GM18511 (cell line): Measurements from ENCODE around the gene GCK.
"Not testable (repeated sequence)": the region's sequence is repeated elsewhere in the genome, so short reads cannot be mapped to it uniquely, and the experiment has no call there.

Experiments used
- ATAC-seq: cut with Tn5 transposase; IDR thresholded peaks from one replicate; pipeline ENCODE4 v1.9.1; 2021; ENCODE audit warnings: mild to moderate bottlenecking, moderate library complexity; ENCODE audit not compliant: unreplicated experiment

GCK gene

DNA sequence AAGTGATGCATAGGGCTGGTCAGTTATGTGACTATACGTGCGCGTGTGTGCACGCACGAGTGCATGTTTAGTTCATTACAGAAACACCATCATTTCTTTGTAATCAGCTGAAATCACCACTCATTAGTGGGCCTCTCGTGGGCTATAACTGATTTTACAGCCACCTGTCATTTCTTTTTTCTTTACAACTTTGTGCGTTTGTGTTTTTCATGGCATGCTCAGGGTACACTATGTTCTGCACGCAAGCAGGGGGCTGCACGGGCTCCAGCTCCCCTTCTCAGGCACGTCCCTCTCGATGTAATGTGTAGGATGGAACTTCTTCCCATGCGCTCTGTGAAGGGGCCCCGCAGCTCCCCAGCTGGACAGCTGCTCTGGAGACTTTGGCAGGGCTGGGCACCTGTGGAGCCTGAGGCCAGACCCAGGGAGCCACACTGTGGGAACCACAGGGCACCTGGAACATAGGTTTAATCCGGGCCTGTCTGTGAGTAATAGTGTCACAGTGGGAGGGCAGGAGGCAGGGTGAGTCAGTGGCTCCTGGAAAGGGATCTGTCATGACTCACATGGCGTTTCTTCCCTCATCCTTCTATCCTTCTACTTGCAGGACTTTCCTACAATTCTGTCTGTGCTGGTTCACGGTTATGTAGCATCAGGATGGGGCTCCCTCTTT, 4.9 kb downstream of the GCK start:
- ATAC-seq = no peak

DNA sequence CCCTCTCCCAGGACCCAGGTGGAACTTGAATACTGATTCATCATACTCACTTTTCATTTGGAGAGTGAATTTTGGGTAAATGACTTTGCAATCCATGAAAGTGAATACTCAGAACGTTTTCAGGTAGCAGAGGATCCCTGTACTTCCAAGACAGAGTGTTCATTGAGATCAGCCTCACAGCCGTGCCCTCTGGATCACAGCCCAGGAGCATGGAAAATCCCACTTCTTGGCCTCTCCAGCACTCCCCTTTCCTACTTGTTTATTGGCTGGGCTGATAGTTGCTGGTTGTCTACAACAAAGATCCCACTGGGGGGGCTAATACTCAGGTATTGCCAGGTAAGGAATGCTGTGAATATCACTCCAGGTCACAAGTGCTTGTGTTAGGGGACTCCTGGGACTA, 5.9 kb downstream of the GCK start:
- no peak for ATAC-seq

DNA sequence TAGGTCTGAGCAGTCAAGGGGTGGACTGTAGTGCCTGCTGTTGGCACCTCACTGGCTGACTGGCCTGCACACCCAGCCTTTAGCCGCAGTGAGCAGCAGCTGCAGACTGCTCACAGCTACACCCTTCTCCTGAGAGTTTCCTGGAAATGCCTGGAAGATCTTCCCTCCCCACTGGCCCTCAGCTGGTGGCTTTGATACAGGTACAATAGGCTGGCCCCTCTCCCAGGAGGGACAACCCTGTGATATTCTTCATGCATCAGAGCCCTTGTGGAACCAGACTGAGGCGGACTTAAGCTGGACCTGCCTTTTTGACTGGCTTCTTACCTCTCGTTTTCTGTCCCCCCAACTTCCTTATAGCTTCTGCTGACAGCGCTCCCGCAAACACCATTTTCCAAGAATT, 6.4 kb downstream of the GCK start:
- ATAC-seq = no peak

DNA sequence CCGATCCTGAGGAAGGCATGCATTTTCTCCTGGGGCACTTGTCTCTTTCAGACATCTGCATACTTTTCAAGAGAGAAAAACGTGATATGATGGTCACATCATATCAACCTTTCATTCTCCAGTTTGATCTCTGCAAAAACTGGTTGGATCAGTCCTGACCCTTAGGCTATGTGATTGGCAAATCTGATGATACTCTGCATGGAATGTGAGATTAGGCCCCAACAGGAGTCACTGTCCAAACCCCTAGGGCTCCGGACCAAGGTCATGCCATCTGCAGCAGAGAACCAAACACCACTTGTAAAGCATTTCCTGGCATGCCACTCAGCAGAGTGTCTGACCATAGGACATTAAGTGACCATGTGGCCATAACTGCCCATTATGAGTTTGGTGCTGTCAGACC, 8.6 kb downstream of the GCK start:
- no peak for ATAC-seq

DNA sequence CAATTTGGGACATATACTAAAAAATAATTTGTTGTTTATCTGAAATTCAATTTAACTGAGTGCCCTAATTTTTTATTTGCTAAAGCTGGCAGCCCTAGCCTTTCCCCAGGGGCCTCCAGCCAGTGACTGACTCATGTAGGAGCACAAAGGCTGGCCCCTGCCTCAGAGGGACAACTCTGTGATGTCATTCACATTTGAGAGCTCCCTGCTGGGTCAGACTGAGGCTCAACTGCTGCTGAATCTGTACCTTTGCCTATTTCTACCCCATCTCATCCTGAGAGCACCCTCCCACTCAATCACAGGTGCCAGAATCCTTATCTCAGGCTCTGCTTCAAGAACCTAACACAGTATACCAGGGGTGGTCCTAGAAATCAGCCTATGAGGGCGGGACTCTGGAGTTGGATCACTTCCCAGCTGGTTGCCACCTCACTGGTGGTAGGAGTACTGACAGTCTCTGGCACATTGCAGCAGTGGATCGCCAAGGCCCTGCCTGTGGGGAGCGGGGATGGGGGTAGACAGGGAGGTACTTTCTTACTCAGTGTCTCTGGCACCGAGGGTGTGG, 11.6 kb downstream of the GCK start:
- ATAC-seq = no peak

DNA sequence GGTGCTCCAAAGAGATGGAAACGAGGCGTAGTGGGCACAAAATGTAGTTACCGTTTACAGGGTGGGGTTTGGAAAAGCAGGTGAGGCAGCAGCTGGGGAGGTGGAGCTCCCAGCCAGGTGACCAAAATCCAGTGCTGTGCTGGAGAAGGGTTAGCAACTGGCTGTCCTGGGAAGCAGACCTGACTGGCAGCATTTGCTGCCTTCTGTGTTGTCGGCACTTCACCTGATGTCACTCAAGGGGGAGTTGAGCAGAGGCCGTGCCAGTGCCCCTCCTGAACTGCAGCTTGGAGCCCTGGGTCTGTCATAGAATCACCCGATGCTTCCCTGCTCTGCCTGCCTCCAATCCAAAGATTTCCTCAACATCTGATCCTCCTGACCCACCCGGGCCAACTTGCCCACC, 12.8 kb downstream of the GCK start:
- ATAC-seq = no peak

DNA sequence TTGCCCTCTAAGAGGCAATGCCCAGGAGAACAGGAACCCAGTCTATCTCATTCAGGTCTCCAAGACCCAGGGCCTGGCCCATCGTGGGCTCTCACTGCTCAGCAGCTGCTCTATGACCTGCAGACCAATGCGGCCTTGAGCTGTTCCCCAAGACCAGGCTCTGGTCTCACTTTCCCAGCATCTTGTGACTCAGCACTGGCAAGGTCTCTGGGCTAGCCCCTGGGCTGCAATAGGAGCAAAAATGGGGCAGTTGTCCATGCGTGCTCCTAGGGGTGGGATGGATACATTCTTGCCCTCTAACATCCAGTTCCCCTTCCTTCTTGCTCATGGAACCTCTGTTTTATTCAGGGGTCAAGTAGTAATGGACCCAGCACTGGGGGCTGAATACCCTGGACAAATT, 13.5 kb downstream of the GCK start:
- no peak for ATAC-seq

DNA sequence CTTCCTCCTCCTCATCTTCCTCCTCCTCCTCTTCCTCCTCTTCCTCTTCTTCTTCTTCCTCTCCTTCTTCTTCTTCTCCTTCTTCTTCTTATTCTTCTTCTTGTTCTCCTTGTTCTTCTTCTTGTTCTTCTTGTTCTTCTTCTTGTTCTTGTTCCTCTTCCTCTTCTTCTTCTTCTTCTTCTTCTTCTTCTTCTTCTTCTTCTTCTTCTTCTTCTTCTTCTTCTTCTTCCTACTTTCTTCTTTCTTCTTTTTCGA, 14.6 kb downstream of the GCK start:
- ATAC-seq = not testable (repeated sequence)

DNA sequence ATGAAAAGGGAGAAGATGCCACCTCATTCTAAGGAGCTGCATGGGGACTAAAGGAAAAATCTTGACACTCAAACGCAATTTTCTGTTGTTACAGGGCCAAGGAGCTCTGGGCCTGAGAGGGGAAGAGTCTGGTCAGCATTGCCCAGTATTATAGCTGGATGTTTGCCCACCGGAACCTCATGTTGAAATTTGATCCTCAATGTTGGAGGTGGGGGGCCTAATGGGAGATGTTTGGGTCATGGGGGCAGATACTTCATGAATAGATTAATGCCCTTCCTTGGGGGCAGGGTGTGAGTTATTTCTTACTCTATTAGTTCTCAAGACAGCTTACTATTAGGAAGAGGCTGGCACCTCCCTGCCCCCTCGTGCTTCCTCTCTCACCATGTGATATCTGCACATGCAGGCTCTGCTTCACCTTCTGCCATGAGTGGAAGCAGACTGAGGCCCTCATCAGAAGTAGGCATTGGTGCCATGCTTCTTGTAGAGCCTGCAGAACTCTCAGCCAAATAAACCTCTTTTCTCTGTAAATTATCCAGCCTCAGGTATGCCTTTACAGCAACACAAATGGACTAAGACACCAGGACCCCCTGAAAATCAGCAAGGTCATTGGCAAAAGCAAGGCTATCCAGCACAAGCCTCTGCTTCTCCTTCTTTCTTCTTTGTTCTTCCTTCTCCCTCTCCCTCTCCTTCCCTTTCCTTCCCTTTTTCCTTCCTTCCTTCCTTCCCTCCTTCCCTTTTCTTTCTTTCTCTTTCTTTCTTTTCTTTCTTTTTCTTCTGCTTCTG, 15.1 kb downstream of the GCK start:
- no peak for ATAC-seq

DNA sequence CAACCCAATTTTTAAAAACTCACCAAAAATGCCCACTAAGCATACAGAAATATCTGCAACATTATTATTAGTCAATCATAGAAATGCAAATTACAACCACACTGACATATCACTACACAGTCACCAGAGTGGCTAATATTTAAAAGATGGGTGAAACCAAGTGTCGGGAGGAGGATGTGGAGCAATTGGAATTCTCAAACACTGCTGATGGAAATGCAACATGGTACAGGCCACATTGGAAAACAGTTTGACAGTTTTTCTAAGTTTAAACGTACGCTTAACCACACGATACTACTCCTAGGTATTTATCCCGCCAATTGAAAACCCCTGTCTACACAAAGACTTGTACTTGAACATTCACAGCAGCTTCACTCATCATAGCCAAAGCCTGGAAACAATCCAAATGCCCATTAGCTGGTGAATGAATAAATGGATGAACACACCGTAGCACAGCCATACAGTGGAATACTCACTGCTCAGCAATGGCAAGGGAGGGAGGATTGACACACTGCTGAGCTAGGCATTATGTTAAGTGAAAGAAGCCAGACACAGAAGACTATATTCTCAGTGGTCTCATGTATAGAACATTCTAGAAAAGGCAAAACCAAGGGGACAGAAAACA, 16.3 kb downstream of the GCK start:
- no peak for ATAC-seq

DNA sequence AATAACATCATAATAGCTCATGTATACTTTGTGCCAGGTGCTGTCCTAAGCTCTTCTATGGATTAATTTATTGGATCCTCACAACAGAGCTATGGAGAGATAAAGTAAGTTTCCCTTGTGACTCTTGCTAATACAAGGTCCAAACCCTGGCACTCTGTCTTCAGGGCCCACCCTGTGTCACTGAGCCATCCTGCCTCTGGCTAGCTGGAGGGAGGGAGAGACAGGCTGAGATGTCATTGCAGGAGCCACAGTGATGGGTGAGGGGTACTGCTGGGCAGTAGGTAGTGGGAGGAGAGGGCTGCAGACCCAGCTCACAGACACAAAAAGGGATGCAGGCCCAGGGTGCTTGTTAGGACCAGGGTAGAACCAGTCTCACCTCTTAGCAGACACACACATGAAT, 16.9 kb downstream of the GCK start:
- ATAC-seq = no peak

DNA sequence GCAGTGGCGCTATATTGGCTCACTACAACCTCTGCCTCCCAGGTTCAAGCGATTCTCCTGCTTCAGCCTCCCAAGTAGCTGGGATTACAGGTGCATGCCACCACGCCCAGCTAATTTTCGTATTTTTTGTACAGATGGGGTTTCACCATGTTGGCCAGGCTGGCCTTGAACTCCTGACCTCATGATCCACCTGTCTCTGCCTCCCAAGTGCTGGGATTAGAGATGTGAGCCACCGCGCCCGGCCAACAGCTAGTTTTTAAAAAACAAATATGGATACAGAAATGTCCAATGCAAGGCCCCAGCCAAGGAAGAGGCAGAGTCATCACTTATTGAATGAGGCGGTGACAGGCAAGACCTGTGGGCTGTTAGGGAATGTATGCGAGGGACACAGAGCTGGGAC, 17.3 kb downstream of the GCK start:
- ATAC-seq = not testable (repeated sequence)

DNA sequence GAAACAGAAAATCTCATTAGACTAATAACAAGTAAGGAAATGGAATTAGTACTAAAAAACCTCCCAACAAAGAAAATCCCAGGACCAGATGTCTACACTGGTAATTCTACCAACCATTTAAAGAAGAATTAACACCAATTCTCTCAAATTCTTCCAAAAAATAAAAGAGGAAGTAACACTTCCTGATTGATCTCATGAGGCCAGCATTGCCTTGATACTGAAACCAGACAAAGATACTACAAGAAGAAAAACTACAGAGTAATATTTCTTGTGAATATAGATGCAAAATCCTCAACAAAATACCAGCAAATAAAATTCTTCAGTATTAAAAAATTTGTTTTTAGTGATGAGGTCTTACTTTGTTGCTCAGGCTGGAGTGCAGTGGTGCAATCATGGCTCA, 21.3 kb downstream of the GCK start:
- ATAC-seq = no peak

DNA sequence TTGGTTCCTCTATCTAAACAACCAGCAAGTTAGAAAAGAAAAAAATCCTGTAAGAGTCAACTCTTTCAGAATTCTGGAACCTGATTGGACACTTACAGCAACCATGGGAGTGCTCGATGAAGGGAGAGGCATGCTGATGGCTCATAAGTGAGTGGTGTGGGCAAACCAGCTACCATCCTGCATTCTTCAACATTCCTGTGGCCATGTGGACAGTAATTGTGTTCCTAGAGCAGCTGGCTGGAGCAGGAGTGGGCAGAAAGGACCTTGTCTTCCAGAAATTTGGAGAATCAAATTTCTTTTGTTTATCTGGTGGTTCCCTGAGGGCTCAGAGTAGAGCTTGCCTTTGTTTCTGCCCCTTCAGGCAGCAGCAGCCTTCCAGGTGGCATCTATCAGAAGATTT, 25.6 kb downstream of the GCK start:
- ATAC-seq = no peak

DNA sequence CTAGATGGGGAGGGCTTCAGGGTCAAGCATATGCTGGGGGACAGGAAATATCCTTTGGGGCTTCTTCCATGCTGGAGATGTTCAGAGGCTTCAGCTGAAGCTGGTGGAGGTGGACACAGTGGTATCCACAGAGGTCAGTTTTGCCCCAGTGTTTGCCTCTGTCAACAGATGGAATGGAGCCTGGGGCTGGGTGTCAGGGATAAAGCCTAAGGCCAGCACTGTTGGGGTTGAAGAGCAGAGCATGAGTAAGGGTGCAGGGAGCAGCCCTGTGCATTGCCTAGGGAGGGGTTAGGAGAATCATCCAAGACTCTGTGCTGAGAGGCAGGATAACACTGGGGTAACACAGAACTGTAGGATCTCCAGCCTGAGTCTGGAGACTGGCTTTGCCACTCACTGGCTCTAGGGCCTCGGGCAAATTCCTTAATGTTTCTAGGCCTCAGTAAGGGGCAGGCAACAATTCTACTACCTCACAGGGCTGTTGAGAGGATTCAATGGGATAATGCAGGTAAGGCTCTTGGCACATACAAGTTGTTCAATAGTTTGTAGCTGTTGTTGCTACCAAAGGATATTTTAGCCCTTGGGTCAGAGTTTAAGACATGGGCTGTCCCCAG, 26.3 kb downstream of the GCK start:
- no peak for ATAC-seq

DNA sequence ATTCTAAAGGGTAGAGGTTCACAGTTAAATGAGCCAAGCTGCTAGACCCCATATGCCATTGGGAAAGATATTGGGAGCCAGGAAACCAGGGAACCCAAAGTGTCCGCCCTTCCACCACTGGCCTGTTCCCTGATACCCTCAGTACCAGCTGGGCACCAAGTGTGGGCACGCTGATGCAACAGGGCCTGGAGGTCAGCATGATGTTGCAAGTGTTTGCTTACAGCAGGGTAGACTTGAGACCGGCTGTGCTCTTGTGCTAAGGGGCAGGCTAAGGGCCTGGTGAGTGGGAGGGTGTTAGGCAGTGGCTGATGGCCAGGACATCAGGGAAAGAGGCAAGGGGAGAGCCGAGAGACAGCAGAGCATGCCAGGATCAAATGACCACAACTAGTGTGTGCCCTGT, 27.1 kb downstream of the GCK start:
- ATAC-seq = no peak

DNA sequence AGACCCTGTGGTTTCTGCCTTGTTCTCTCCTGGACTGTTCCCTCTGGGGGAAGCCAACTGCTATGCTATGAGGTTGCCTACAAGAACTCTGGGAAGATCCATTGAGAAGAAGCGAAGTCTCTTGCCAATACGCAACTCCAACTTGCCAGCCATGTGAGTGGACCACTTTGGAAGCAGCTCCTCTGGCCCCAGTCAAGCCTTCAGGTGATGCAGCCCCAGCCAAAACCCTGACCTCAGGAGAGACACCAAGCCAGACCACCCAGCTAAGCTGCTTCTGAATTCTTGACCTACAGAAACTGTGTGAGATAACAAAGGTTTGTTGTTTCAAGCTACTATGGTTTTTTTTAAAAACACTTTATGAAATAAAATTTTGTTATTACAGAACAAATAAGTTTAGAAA, 27.9 kb downstream of the GCK start:
- no peak for ATAC-seq

DNA sequence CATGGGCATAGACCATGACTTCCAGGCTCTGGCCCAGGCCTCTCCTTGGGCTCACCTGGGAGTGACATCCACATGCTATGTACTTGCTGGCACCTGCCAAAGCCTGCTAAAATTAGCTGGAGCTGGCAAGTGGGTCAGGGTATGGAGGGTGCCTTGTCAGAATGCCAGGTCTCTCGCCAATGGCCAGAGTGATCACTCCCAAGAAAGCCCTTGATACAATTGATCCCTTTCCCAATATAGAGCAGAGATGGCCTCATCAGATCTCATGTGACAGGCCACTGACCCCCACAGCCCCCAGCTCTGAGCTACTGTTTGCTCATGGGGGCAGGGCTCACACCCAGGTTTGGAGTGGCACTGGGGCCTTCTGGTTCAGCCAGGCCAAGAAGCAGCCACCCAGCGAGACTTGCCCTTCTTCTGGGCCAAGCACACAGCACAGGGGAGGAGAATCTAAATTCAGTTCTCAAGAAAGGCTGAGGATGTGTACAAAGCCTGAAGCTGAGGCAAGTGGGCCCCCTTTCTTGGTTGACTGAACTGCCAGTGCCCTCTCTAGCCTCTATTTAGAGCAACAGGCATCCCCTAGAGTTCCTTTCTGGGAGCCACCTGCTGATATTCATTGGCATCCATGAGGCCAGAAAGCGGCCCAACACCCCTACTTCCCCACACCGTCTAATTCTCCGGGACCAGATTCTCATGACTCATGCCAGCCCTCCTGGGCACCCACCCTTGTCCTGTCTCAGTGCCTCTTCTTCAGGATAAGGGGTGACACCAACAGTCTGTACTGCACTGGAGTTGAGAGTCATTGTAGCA, 29.2 kb downstream of the GCK start:
- no peak for ATAC-seq

DNA sequence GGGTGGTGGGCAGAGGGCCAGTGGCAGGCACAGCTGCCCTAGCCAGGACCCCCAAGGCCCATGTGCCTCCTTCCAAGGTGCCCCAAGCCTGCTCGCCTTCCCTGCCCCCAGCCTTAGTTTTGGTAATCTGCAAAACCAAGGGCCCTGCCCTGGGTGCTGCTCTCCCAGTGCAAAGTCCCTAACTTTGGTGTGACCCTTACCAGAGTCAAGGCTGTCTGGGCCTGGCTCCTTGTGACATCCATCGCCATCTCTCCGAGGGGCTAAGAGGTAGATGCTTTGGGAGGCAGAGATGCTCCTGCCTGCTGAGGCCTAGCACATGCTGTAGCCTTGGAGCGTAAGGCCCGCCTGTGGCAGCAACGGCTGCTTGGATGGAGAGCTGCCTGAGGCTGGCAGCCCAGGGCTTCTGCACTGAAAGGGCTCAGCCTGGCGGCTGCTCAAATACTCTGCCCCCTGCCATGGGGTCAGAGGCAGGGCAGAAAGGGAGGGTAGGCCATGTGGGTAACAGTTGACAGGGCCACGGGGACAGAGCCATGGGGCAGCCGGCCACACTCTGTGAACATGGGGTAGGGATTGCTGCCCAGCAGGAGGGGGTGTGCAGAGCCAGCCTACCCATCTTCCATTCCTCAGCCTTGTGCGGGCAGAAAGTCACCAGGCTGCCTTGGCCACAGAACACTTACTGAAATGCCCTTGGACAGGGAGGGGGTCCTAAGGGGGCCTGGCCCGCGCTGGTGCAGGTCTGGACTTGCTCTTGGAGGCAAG, 30.2 kb downstream of the GCK start:
- ATAC-seq = no peak
